ENCODE results near the gene KCTD20.

DNA sequence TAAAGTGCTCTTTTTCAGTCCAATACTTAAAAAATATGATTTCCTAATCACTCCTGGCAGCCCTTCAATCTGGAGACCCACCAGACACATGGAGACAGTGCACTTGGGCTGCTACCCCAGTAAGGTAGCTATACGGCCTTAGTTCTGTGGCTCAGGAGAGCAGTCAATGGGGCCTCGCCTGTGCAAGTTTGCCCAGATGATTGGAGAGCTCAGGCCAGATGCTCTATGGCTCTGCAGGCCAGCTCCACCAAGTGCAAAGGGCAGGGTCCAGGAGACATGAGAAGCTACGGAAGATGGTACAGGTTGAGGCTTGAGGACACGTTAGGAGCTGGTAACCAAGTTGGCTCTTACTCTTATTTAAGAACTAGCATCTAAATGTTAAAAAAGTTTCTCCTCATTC is 73.8 kb downstream of the KCTD20 start:
- TF ChIP-seq, protein P1, sequence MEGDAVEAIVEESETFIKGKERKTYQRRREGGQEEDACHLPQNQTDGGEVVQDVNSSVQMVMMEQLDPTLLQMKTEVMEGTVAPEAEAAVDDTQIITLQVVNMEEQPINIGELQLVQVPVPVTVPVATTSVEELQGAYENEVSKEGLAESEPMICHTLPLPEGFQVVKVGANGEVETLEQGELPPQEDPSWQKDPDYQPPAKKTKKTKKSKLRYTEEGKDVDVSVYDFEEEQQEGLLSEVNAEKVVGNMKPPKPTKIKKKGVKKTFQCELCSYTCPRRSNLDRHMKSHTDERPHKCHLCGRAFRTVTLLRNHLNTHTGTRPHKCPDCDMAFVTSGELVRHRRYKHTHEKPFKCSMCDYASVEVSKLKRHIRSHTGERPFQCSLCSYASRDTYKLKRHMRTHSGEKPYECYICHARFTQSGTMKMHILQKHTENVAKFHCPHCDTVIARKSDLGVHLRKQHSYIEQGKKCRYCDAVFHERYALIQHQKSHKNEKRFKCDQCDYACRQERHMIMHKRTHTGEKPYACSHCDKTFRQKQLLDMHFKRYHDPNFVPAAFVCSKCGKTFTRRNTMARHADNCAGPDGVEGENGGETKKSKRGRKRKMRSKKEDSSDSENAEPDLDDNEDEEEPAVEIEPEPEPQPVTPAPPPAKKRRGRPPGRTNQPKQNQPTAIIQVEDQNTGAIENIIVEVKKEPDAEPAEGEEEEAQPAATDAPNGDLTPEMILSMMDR (IDR thresholded peaks at IDR 0.05 in 2 of 3, conservative IDR thresholded peaks at IDR 0.05 in 1 of 3; ENCODE audit: borderline replicate concordance in 1 of 3, insufficient read depth in 1 of 3, low read depth in 2 of 3, low read length in 2 of 3), result no peak
- no peak for TF ChIP-seq EZH2 (IDR thresholded peaks at IDR 0.05)
- no peak for TF ChIP-seq RAD21 (IDR thresholded peaks at IDR 0.05; ENCODE audit: low read depth)
- no peak for TF ChIP-seq POLR2A (IDR thresholded peaks at IDR 0.05; ENCODE audit: borderline replicate concordance, extremely low read depth, insufficient read depth, insufficient read length)
- no peak for TF ChIP-seq EGR1 (IDR thresholded peaks at IDR 0.05; ENCODE audit: low read depth)
- TF ChIP-seq, protein P2, sequence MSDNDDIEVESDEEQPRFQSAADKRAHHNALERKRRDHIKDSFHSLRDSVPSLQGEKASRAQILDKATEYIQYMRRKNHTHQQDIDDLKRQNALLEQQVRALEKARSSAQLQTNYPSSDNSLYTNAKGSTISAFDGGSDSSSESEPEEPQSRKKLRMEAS (IDR thresholded peaks at IDR 0.05), result no peak
- no peak for TF ChIP-seq POLR2AphosphoS5 (IDR thresholded peaks at IDR 0.05; ENCODE audit: low read depth, low read length)
- no peak for TF ChIP-seq SP1 (IDR thresholded peaks at IDR 0.05; ENCODE audit: low read depth)
- TF ChIP-seq CEBPB (IDR thresholded peaks at IDR 0.05; ENCODE audit: low read depth), result no peak

All from HCT116 (cell line).